OCI-LY7 (cell line): Measurements from ENCODE around the gene SRSF9. TPM values are rescaled to one million over a fixed set of nuclear protein-coding genes. Genes with fewer than 3 reads are reported as not detected.
A peak's percentile ranks its signal among the peaks of the same experiment; 100 is the strongest.

ENCODE experiments used
- BruUV-seq: library from RNA; stranded (reverse); fragments of 400-500 nt; replicated peaks from 2 replicates; lab custom pipeline; 2021; lab: Mats Ljungman, UMichigan
- CTCF ChIA-PET: fragments of 300-600 bp; sonication (Branson Sonifier 250); formaldehyde crosslinking; loops from one replicate; lab custom pipeline; 2022; ENCODE audit warnings: antibody characterized with exemption; ENCODE audit not compliant: unreplicated experiment; lab: Charles Lee
- POLR2A ChIA-PET: fragments of 300-600 bp; sonication (Branson Sonifier 250); formaldehyde crosslinking; loops from one replicate; lab custom pipeline; 2022; ENCODE audit warnings: antibody characterized with exemption; lab: Charles Lee
- DNase-seq: peaks from one replicate; pipeline ENCODE4 v3.0.0-alpha.2; 2015; ENCODE audit warnings: low spot score
- H2AFZ ChIP-seq: fragments of 200-600 bp; sonication (generic), shearing (Covaris generic); 2 replicates; pipeline ENCODE4 v1.6.1; 2014; ENCODE audit warnings: mild to moderate bottlenecking, antibody characterized with exemption, low read length, moderate library complexity
- H3K27ac ChIP-seq: fragments of 200-600 bp; sonication (generic); 2 replicates; pipeline ENCODE4 v1.5.1; 2014; ENCODE audit warnings: mixed run types, low read depth, mild to moderate bottlenecking, moderate library complexity, low read length, inconsistent platforms; ENCODE audit not compliant: poor library complexity, severe bottlenecking
- H3K36me3 ChIP-seq: fragments of 200-600 bp; sonication (generic); 2 replicates; pipeline ENCODE4 v1.6.1; 2014; ENCODE audit warnings: mild to moderate bottlenecking, antibody characterized with exemption, low read length, moderate library complexity, mixed read lengths; ENCODE audit not compliant: insufficient read depth
- H3K4me1 ChIP-seq: fragments of 200-600 bp; sonication (generic); 2 replicates; pipeline ENCODE4 v1.5.1; 2014; ENCODE audit warnings: mild to moderate bottlenecking, low read length; ENCODE audit not compliant: insufficient read depth, poor library complexity, severe bottlenecking
- H3K4me2 ChIP-seq: fragments of 200-600 bp; sonication (generic); 2 replicates; pipeline ENCODE4 v1.6.1; 2014; ENCODE audit warnings: mild to moderate bottlenecking, low read length
- H3K4me3 ChIP-seq: fragments of 200-600 bp; sonication (generic); 2 replicates; pipeline ENCODE4 v1.5.1; 2014; ENCODE audit warnings: mild to moderate bottlenecking, low read depth, low read length; ENCODE audit not compliant: poor library complexity, severe bottlenecking
- H3K79me2 ChIP-seq: fragments of 200-600 bp; sonication (generic); 2 replicates; pipeline ENCODE4 v1.6.1; 2016; ENCODE audit warnings: low read depth, mild to moderate bottlenecking, low read length, moderate library complexity, mixed read lengths; ENCODE audit not compliant: insufficient read depth
- H3K9me2 ChIP-seq: fragments of 200-600 bp; sonication (generic); 2 replicates; pipeline ENCODE4 v1.6.1; 2016; ENCODE audit warnings: mild to moderate bottlenecking, low read length, mixed read lengths; ENCODE audit not compliant: insufficient read depth
- H3K9me3 ChIP-seq: fragments of 200-600 bp; sonication (generic); 2 replicates; pipeline ENCODE4 v1.6.1; 2014; ENCODE audit warnings: mild to moderate bottlenecking, mixed run types, low read length, mixed read lengths
- H4K20me1 ChIP-seq: fragments of 200-600 bp; sonication (generic); 2 replicates; pipeline ENCODE4 v1.6.1; 2014; ENCODE audit warnings: mild to moderate bottlenecking, antibody characterized with exemption, low read length, moderate library complexity, mixed read lengths; ENCODE audit not compliant: insufficient read depth
- EZH2phosphoT487 ChIP-seq: fragments of 200-600 bp; sonication (generic); IDR thresholded peaks from 2 replicates; pipeline ENCODE4 v1.6.1; 2018; ENCODE audit warnings: low read depth, borderline replicate concordance, mild to moderate bottlenecking, mixed run types, antibody characterized with exemption, low read length, moderate library complexity, mixed read lengths
- intact Hi-C: fragments of 100-400 bp; cut with micrococcal nuclease; formaldehyde crosslinking; loops from one replicate; pipeline ENCODE4 v1.10.0; 2022; ENCODE audit not compliant: unreplicated experiment
- total RNA-seq, 2 experiments: library from RNA; depleted of rRNA in 1 of 2; stranded (reverse); fragments of >200 nt in 1 of 2; shearing (Covaris generic) in 1 of 2; gene quantifications; 2 replicates each; pipeline ENCODE4 v1.2.3, GENCODE V29; 2014 to 2022
- TF ChIP-seq, protein P1 (sequence below): fragments of 200-600 bp; sonication (generic); conservative IDR thresholded peaks from 2 replicates; pipeline ENCODE4 v1.5.1; 2014; ENCODE audit warnings: mild to moderate bottlenecking, antibody characterized with exemption, low read length, moderate library complexity, mixed read lengths

Gene SRSF9
- total RNA-seq, 2 experiments from 2014 or later: 203 to 295 TPM

- H3K4me3 ChIP-seq: peak overlapping the region; percentile 98
- H2AFZ ChIP-seq: no peak overlapping the region
Observed at GRCh38 chr12:120468325-120468820, 1.2 kb downstream of the SRSF9 start.

GRCh38 chr12:120467439-120467838 is 2.1 kb downstream of the SRSF9 start:
- peak overlapping the region; percentile 100 for H3K4me2 ChIP-seq
- no peak for DNase-seq
- H4K20me1 ChIP-seq: peaks cover 33% of the 10 kb centered on the region
- H2AFZ ChIP-seq: no peak overlapping the region
- peaks cover 63% of the 10 kb centered on the region for H3K79me2 ChIP-seq
- no peak for TF ChIP-seq EZH2phosphoT487
- TF ChIP-seq, protein P1, sequence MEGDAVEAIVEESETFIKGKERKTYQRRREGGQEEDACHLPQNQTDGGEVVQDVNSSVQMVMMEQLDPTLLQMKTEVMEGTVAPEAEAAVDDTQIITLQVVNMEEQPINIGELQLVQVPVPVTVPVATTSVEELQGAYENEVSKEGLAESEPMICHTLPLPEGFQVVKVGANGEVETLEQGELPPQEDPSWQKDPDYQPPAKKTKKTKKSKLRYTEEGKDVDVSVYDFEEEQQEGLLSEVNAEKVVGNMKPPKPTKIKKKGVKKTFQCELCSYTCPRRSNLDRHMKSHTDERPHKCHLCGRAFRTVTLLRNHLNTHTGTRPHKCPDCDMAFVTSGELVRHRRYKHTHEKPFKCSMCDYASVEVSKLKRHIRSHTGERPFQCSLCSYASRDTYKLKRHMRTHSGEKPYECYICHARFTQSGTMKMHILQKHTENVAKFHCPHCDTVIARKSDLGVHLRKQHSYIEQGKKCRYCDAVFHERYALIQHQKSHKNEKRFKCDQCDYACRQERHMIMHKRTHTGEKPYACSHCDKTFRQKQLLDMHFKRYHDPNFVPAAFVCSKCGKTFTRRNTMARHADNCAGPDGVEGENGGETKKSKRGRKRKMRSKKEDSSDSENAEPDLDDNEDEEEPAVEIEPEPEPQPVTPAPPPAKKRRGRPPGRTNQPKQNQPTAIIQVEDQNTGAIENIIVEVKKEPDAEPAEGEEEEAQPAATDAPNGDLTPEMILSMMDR: no peak
- no peaks in the 10 kb centered on the region for H3K9me3 ChIP-seq
- CTCF ChIA-PET: interaction anchor here (1.0 kb wide), 1 partner anchor 36 kb away, joined by 6 read pairs; no protein-coding TSS in a partner anchor
- intact Hi-C loops: loop anchor here (2.0 kb wide), 1 partner anchor 29 kb away; the partner anchor contains the start of gene COX6A1
- POLR2A ChIA-PET: interaction anchor here (1.7 to 2.0 kb wide), 2 partner anchors 9 to 29 kb away, joined by 4 to 5 read pairs; no protein-coding TSS in a partner anchor
- H3K27ac ChIP-seq: no peak overlapping the region
- BruUV-seq: no TSS peak
- peak overlapping the region; percentile 98 for H3K4me3 ChIP-seq
- peaks cover 46% of the 10 kb centered on the region for H3K4me1 ChIP-seq
- H3K9me2 ChIP-seq: no peaks in the 10 kb centered on the region
- peaks cover 64% of the 10 kb centered on the region for H3K36me3 ChIP-seq

More at GRCh38 chr12:120468325-120468820, 1.2 kb downstream of the SRSF9 start:
- no peaks in the 10 kb centered on the region for H3K9me3 ChIP-seq
- DNase-seq: peak; percentile 46
- TF ChIP-seq EZH2phosphoT487: no peak
- TF ChIP-seq, protein P1: no peak
- peaks cover 55% of the 10 kb centered on the region for H3K36me3 ChIP-seq
- ChIA-PET CTCF (no interaction called here), POLR2A (interaction anchor here (0.7 to 1.7 kb wide), 7 partner anchors 10 to 213 kb away, joined by 3 to 5 read pairs (median 4); partner anchors contain the start of gene RNF10)
- peaks cover 59% of the 10 kb centered on the region for H3K79me2 ChIP-seq
- intact Hi-C loops: no loop called here
- peaks cover 26% of the 10 kb centered on the region for H4K20me1 ChIP-seq
- peak overlapping the region; percentile 69 for H3K27ac ChIP-seq
- BruUV-seq: TSS peak; percentile 46
- H3K9me2 ChIP-seq: no peaks in the 10 kb centered on the region
- peak overlapping the region; percentile 100 for H3K4me2 ChIP-seq
- H3K4me1 ChIP-seq: peaks cover 46% of the 10 kb centered on the region
